ENCODE data around the gene GALNT10. TPM values are rescaled to one million over a fixed set of nuclear protein-coding genes. Genes with fewer than 3 reads are reported as not detected.

The GALNT10 gene
- total and polyA plus RNA-seq, 10 of the 15 experiments (the other 5 are each of a cell fraction or from before 2014, with no cell fraction given), result 3.9 to 35.4 (median 15.5) TPM

GRCh38 chr5:154288145-154288544 is 97.6 kb downstream of the GALNT10 start (continued):
- TF ChIP-seq IRF5 (IDR thresholded peaks at IDR 0.05; ENCODE audit: borderline replicate concordance) (no peak), CBFB (IDR thresholded peaks at IDR 0.05; ENCODE audit: low read depth) (no peak), PRDM15 (CRISPR knock-in tag; IDR thresholded peaks at IDR 0.05) (no peak), CHD4 (IDR thresholded peaks at IDR 0.05) (no peak), RCOR1 (conservative IDR thresholded peaks at IDR 0.05; ENCODE audit: low read depth, low read length) (no peak)

- ChIA-PET POLR2A (interaction anchor here (0.5 kb wide), 1 partner anchor 97 kb away, joined by 6 read pairs; no protein-coding TSS in a partner anchor), CTCF (interaction anchor here (0.9 to 1.1 kb wide), 2 partner anchors 17 to 124 kb away, joined by 3 read pairs; no protein-coding TSS in a partner anchor), RAD21 (ENCODE audit: unreplicated experiment) (no interaction called here), SMC1A (ENCODE audit: uncharacterized antibody, unreplicated experiment) (no interaction called here)
- TF ChIP-seq ZBTB4 (CRISPR knock-in tag; IDR thresholded peaks at IDR 0.05) (no peak), NFYA (IDR thresholded peaks at IDR 0.05; ENCODE audit: borderline replicate concordance, low read depth, low read length) (no peak), CREM (IDR thresholded peaks at IDR 0.05; ENCODE audit: low read depth) (no peak), SRF (IDR thresholded peaks at IDR 0.05; ENCODE audit: low read depth in 2 of 2, low read length in 2 of 2) (no peak), TAF1 (IDR thresholded peaks at IDR 0.05; ENCODE audit: borderline replicate concordance, low read depth, low read length) (no peak), HDGF (IDR thresholded peaks at IDR 0.05) (no peak), MTA3 (IDR thresholded peaks at IDR 0.05; ENCODE audit: borderline replicate concordance, low read length) (no peak)
- H3K4me1 ChIP-seq (ENCODE audit: control insufficient read depth, insufficient read depth, low read length), result no peaks in the 10 kb centered on the region
- H3K4me2 ChIP-seq (ENCODE audit: control insufficient read depth, insufficient read depth), result no peak overlapping the region
- intact Hi-C loops (cut with micrococcal nuclease; ENCODE audit: unreplicated experiment) (no loop called here), in situ Hi-C loops (cut with MboI) (no loop called here)
- H3K9me3 ChIP-seq (replicated peaks; ENCODE audit: control insufficient read depth, insufficient read depth, low read length), result no peaks in the 10 kb centered on the region
- no peak overlapping the region for H2AFZ ChIP-seq (ENCODE audit: control insufficient read depth, low read depth, low read length)
- H3K4me3 ChIP-seq, result no peak overlapping the region
- BruUV-seq (replicated peaks), result no TSS peak
- ATAC-seq (no peak), FAIRE-seq (no peak), DNase-seq (ENCODE audit: low read depth, low spot score) (no peak)
- no peak overlapping the region for H3K27ac ChIP-seq (ENCODE audit: control insufficient read depth, insufficient read depth)
- H4K20me1 ChIP-seq (ENCODE audit: control insufficient read depth, insufficient read depth), result no peaks in the 10 kb centered on the region
- H3K36me3 ChIP-seq (ENCODE audit: control insufficient read depth in 2 of 2, insufficient read depth in 2 of 2, low read length in 1 of 2), result peaks cover 0 to 4% of the 10 kb centered on the region in 2 experiments; a peak in 3 of 4 replicates
- 87% methylated on average over 5 of the region's 5 CpGs for WGBS (ENCODE audit: insufficient coverage, insufficient replicate concordance, low lambda C conversion rate, missing lambda C conversion rate)
- no peaks in the 10 kb centered on the region for H3K27me3 ChIP-seq (replicated peaks in 1 of 2; ENCODE audit: control insufficient read depth in 2 of 2, insufficient read depth in 2 of 2, low read length in 1 of 2)
- H3K79me2 ChIP-seq (ENCODE audit: control insufficient read depth, insufficient read depth, low read length), result no peaks in the 10 kb centered on the region
- no peak overlapping the region for H3K9ac ChIP-seq (ENCODE audit: control insufficient read depth, insufficient read depth, low read length)
These were observed 101.4 kb downstream of the GALNT10 start for GRCh38 chr5:154291917-154292316.
